Measurements from ENCODE around the gene LLGL2.

Gene LLGL2

DNA sequence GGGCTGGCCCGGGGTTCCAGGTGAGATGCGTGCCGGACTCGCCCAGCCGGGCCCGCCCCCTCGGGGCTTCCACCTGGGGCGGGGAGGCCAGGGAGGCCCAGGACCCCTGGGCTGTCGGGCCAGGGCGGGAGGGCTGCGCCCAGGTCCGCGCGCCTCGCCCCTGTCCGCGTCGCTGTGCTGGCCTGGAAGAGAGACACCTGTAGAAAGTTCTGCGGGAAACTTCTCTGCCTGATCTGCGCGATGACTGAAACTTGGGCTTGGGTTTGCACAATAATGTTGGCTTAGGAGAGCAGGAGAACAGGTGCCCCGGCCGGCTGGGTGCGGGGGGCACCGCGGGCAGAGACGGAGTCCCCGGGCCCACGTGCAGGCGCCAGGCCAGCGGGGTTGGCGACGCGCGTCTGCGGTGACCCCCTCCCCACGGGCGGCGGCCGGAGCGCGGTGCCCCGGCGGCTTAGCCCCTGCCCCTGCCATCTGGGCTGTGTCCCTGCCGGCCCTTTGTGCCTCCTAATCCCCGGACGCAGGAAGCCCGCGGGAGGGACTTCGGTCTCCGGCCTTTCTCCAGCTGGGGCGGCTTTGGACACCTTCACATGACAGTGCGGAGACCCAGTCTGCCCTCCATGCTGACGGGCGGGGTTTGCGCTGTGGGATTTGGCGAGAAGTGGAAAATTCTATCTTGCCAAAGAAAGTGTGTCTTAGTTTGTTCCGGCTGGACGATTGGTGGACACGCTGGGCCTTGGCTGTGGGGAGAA, 483 bp downstream of the LLGL2 start:
- TF ChIP-seq TAF1 (IDR thresholded peaks at IDR 0.05; ENCODE audit: borderline replicate concordance, insufficient read depth, low read length) (no peak), SIN3A (IDR thresholded peaks at IDR 0.05; ENCODE audit: borderline replicate concordance, insufficient read depth, low read length) (no peak), FOXP2 (optimal IDR thresholded peaks at IDR 0.05; ENCODE audit: borderline replicate concordance, extremely low read depth, extremely low read length, insufficient read depth) (no peak), POLR2AphosphoS5 (IDR thresholded peaks at IDR 0.05; ENCODE audit: low read depth, low read length) (no peak)
- TF ChIP-seq, protein P1, sequence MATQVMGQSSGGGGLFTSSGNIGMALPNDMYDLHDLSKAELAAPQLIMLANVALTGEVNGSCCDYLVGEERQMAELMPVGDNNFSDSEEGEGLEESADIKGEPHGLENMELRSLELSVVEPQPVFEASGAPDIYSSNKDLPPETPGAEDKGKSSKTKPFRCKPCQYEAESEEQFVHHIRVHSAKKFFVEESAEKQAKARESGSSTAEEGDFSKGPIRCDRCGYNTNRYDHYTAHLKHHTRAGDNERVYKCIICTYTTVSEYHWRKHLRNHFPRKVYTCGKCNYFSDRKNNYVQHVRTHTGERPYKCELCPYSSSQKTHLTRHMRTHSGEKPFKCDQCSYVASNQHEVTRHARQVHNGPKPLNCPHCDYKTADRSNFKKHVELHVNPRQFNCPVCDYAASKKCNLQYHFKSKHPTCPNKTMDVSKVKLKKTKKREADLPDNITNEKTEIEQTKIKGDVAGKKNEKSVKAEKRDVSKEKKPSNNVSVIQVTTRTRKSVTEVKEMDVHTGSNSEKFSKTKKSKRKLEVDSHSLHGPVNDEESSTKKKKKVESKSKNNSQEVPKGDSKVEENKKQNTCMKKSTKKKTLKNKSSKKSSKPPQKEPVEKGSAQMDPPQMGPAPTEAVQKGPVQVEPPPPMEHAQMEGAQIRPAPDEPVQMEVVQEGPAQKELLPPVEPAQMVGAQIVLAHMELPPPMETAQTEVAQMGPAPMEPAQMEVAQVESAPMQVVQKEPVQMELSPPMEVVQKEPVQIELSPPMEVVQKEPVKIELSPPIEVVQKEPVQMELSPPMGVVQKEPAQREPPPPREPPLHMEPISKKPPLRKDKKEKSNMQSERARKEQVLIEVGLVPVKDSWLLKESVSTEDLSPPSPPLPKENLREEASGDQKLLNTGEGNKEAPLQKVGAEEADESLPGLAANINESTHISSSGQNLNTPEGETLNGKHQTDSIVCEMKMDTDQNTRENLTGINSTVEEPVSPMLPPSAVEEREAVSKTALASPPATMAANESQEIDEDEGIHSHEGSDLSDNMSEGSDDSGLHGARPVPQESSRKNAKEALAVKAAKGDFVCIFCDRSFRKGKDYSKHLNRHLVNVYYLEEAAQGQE (IDR thresholded peaks at IDR 0.05; ENCODE audit: insufficient read depth in 1 of 2, low read depth in 2 of 2, low read length in 2 of 2) = no peak

DNA sequence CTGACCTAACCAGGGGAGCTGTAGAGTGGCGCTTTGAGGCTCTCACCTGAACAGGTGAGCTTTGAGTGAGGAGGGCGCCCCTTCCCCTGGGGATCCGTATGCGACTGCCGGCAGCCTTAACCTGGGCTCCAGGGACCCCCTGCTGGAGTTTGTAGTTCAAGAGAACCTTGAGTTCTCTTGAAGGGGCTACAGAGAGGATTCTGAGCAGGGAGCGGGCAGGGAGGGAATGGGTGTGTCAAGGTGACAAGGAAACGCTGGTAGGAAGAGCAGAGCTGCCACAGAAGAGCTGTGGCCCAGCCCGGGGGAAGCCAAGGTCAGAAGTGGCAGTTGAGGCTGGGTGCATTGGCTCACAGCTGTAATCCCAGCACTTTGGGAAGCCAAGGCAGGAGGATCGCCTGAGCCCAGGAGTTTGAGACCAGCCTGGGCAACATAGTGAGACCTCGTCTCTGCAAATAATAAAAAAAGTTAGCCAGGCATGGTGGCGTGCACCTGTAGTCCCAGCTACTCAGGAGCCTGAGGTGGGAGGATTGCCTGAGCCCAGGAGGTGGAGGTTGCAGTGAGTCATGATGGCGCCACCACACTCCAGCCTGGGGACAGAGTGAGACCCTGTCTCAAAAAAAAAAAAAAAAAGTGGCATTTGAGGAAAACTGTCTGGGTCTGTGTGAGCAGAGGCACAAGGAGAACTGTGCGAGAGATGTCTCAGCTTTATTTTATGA, 1.2 kb downstream of the LLGL2 start:
- no peak for TF ChIP-seq TAF1 (IDR thresholded peaks at IDR 0.05; ENCODE audit: borderline replicate concordance, insufficient read depth, low read length)
- TF ChIP-seq POLR2AphosphoS5 (IDR thresholded peaks at IDR 0.05; ENCODE audit: low read depth, low read length) = no peak

DNA sequence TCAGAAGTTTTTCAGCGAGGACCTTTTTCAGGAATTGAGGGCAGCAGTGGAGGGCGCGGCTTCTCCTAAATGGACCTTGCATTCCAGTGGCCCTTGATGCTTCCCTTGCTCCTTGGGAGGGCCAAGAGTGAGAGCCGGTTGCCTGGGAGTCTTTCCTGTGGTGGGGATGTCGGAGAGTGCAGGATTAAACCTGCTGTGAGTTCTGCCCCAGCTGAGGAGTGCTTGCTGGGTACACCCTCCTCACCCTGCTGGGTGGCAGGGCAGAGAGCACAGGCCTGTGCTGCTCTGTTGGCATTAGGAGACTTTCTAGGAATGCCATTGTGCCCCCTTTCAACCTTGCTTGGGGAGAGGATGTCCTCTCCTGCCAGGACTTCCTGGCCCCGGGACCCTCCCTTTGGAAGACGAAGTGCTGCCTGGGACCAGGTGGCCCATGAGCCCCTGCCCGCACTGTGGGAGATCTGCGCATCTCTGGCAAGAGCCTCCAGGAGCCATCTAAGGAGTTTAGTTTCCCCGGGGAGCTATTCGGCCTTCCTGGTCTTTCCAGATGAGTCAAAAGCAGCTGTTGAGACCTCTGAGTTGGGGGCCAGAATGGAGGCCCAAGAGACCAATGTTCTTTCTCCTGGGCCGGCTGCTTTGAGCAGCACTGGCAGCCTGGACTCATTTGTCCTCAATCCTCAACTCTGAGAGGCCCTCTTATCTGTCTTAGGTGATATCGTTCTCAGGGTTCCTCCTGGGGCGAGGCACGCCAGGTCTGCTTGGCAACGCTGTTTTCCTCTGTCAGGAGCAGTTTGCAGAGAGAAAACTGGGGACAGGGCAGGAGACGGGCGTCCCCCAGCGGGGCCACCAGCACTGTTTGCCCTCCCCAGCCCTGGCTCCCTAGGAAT, 5.6 kb downstream of the LLGL2 start:
- no peak for TF ChIP-seq FOXP2 (optimal IDR thresholded peaks at IDR 0.05; ENCODE audit: borderline replicate concordance, extremely low read depth, extremely low read length, insufficient read depth)
- no peak for TF ChIP-seq SIN3A (IDR thresholded peaks at IDR 0.05; ENCODE audit: borderline replicate concordance, insufficient read depth, low read length)
- no peak for TF ChIP-seq TAF1 (IDR thresholded peaks at IDR 0.05; ENCODE audit: borderline replicate concordance, insufficient read depth, low read length)

DNA sequence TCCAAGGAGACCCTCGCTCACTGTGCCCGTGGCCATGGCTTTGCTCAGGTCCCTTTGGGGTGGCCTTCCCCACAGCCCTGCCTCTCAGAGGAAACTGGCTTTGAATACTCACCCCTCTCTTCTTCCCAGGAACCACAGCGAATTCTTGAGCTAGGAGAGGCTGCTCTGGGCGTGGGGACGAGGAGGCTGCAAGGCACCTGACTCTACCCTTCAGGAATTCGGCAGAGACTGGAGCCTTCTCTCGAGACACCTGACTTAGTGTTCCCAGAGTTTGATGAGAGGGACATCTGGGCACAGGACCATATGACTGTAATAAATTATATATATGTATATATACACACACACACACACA, 6.2 kb downstream of the LLGL2 start:
- no peak for TF ChIP-seq FOXP2 (optimal IDR thresholded peaks at IDR 0.05; ENCODE audit: borderline replicate concordance, extremely low read depth, extremely low read length, insufficient read depth)
- TF ChIP-seq, protein P1 (IDR thresholded peaks at IDR 0.05; ENCODE audit: insufficient read depth in 1 of 2, low read depth in 2 of 2, low read length in 2 of 2) = no peak
- no peak for TF ChIP-seq SIN3A (IDR thresholded peaks at IDR 0.05; ENCODE audit: borderline replicate concordance, insufficient read depth, low read length)
- no peak for TF ChIP-seq TAF1 (IDR thresholded peaks at IDR 0.05; ENCODE audit: borderline replicate concordance, insufficient read depth, low read length)
- no peak for TF ChIP-seq POLR2AphosphoS5 (IDR thresholded peaks at IDR 0.05; ENCODE audit: low read depth, low read length)

DNA sequence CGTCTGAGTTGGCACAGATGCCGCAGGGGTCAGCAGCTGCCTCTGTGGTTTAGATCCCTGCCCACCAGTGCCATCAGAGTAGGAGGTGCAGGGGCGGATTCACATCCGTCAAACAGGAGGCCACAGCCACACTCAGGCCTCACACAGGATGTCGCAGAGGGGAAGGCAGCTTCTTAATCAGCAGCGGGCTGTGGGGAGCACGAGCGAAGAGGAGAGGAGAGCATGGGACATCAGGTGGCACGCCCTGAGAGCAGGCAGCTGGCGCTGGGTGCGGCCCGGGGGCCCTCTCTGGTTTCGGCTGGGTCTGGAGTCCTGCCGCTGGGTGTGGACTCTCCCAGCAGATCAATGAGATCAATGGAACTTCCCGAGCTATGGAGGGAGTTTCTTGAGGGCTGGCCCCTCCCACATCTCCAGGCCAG, 9.6 kb downstream of the LLGL2 start:
- TF ChIP-seq POLR2AphosphoS5 (IDR thresholded peaks at IDR 0.05; ENCODE audit: low read depth, low read length) (no peak), TAF1 (IDR thresholded peaks at IDR 0.05; ENCODE audit: borderline replicate concordance, insufficient read depth, low read length) (no peak), FOXP2 (optimal IDR thresholded peaks at IDR 0.05; ENCODE audit: borderline replicate concordance, extremely low read depth, extremely low read length, insufficient read depth) (no peak), SIN3A (IDR thresholded peaks at IDR 0.05; ENCODE audit: borderline replicate concordance, insufficient read depth, low read length) (no peak)
- TF ChIP-seq, protein P1 (IDR thresholded peaks at IDR 0.05; ENCODE audit: insufficient read depth in 1 of 2, low read depth in 2 of 2, low read length in 2 of 2) = no peak

Data from PFSK-1 (cell line).